ENCODE data around the gene GALNT1.

GRCh38 chr18:35695384-35695783, 113.8 kb downstream of the GALNT1 start:
- TF ChIP-seq POLR2AphosphoS5 (IDR thresholded peaks at IDR 0.05): no peak
- no peak for TF ChIP-seq POLR2A (IDR thresholded peaks at IDR 0.05)

Data from gastroesophageal sphincter (tissue), 2 donors.